HT-29 (cell line): ENCODE results near the gene PCDH15. TPM values are rescaled to one million over a fixed set of nuclear protein-coding genes. Genes with fewer than 3 reads are reported as not detected.

ENCODE experiments used
- small RNA-seq: library from RNA; depleted of rRNA; stranded (forward); fragments of <200 nt; gene quantifications from one replicate; pipeline ENCODE3, GENCODE V24; 2014
- total RNA-seq: library from RNA; depleted of rRNA; stranded (reverse); fragments of >200 nt; shearing (Covaris generic); gene quantifications from 2 replicates; pipeline ENCODE4 v1.2.3, GENCODE V29; 2014

The PCDH15 gene
- total RNA-seq, 1 experiment from 2014 or later, result not detected

Small RNA genes lying within 50 kb of the gene (small RNA-seq; reads per million reads assigned to genes)
- not detected for gene AL365496.1
- 0.22 reads per million for gene MIR548F1
- not detected for gene RNU6-687P
